C4-2B (cell line): ENCODE data around the gene IDH3G.
"Not testable (repeated sequence)": the region's sequence is repeated elsewhere in the genome, so short reads cannot be mapped to it uniquely, and the experiment has no call there.

Experiments
- H3K27ac ChIP-seq: fragments of 450-650 bp; 2 replicates; pipeline ENCODE4 v1.5.1; 2017
- ZFX ChIP-seq: fragments of 450-650 bp; IDR thresholded peaks from 2 replicates; pipeline ENCODE4 v1.6.1; 2017
- TF ChIP-seq, protein P1 (sequence below): fragments of 450-650 bp; conservative IDR thresholded peaks from 2 replicates; pipeline ENCODE4 v1.5.1; 2017; ENCODE audit warnings: mild to moderate bottlenecking

IDH3G gene

DNA sequence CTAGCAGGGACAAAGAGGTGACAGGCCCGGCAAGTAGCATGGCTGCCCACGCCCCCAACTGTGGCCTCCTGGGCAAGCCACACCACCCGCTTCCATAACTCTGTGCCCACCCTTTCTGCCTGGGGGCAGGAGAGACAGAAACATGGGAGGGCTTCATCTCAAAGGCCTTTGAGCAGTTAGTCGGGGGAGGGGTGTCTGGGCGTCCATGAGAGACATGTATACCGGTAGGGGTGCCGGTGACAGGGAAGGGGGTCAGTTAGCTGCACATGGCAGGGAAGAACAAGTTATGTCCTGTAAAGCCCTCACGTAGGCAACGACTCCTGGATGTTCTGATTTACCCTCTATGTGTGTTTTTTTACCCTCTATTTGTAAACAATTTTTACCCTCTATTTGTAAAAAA lies 26.9 kb upstream of the IDH3G start:
- H3K27ac ChIP-seq: no peak overlapping the region
- TF ChIP-seq, protein P1, sequence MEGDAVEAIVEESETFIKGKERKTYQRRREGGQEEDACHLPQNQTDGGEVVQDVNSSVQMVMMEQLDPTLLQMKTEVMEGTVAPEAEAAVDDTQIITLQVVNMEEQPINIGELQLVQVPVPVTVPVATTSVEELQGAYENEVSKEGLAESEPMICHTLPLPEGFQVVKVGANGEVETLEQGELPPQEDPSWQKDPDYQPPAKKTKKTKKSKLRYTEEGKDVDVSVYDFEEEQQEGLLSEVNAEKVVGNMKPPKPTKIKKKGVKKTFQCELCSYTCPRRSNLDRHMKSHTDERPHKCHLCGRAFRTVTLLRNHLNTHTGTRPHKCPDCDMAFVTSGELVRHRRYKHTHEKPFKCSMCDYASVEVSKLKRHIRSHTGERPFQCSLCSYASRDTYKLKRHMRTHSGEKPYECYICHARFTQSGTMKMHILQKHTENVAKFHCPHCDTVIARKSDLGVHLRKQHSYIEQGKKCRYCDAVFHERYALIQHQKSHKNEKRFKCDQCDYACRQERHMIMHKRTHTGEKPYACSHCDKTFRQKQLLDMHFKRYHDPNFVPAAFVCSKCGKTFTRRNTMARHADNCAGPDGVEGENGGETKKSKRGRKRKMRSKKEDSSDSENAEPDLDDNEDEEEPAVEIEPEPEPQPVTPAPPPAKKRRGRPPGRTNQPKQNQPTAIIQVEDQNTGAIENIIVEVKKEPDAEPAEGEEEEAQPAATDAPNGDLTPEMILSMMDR: no peak
- no peak for TF ChIP-seq ZFX

DNA sequence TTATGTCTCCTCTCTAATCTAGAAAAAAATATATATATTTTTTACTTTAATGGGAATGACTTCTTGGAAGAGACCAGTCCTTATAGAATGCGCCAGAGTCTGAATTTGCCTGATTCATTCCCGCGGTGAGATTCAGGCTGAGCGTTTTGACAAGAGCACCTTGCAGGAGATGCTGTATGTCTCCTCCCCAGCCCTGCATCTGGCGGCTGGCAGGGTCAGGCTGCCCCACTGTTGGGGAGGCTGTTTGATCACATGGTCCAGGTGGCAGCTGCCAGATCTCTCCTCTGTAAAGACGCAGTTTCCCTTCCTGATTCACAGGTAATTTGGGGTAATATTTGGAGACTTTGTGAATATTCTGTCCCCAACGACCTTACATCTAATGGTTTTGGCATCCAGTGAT lies 26.4 kb upstream of the IDH3G start:
- no peak overlapping the region for H3K27ac ChIP-seq
- TF ChIP-seq ZFX: no peak
- TF ChIP-seq, protein P1: no peak

DNA sequence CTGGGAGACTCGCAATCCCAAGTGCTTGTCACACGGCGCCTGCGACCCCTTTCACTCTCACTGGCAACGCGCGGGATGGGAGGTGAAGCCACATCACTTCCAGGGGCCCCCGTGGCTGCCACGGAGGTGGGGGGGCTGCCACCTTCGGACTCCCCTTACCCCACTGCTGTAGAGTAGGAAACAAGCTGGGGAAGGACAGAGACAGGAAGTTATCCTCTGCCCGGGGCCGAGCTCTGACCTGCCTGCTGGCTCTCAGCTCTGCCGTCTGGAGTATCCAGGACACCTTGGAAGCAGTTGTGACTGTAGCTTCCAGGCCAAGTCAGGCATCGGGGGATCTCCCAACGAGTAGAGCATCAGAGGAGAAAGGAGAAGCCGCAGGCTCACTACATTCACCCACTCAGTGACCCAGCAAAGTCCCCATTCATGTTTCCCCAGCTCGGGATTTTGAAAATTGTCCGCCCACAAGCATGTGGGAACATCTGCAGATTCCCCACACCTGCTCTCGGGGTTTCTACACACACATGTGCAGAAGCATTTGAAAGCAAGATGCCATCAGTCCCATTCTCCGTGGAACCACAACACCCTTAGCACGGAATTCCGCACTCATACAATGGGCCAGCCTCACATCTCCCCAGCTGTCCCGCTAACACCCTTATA lies 25.3 kb upstream of the IDH3G start:
- peak overlapping the region; percentile 52 for H3K27ac ChIP-seq
- TF ChIP-seq ZFX: no peak
- TF ChIP-seq, protein P1: no peak

DNA sequence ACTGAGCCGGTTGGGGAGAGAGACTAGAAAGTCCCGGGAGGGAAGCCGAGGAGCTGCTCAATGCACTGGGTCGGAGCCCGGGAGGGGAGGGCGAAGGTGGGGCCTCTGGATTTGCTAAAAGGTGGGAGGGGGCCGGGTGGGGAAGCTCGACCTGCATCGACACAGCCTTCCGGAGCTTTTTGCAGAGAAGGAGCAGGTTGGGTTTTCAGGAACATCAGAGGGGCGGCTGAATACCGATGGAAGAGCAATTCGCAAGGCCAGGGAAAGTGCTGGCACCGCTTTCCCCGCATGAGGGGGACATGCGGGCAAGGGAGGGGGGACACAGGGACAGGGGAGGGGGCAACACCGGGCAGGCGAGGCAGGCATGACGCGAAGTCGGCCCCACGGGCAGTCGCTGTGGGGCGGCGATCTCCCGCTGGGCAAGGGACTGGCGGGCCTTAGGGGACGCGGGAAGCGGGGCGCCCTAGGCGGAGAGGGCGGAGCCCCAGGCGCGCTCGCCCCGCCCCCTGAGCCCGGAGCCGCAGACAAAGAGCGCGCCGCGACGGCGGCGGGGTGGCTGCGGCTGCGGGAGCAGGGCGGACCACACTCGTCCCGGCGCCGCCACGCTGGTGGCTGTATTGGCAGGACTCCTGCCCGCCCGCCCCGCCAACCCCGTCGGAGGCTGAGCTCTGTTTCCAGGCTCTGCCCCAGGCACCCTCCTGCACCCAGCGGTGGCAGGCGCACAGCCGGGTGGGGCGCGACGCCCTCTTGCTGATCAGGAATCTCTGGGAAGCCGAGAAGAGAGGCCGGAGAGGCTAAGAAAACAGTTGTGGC lies 24.6 kb upstream of the IDH3G start:
- no peak for TF ChIP-seq ZFX
- TF ChIP-seq, protein P1: no peak
- peak overlapping the region; percentile 52 for H3K27ac ChIP-seq

DNA sequence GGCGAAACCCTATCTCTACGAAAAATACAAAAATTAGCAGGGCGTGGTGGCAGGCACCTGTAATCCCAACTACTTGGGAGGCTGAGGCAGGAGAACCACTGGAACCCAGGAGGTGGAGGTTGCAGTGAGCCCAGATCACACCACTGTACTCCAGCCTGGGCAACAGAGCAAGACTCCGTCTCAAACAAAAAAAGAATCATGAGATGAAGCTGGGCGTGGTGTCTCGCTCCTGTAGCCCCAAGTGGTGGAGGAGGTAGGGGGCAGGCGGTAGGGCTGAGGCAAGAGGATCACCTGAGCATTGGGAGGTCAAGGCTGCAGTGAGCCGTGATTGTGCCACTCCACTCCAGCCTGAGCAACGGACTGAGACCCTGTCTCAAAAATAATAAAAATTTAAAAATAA lies 23.9 kb upstream of the IDH3G start:
- H3K27ac ChIP-seq: not testable (repeated sequence)

DNA sequence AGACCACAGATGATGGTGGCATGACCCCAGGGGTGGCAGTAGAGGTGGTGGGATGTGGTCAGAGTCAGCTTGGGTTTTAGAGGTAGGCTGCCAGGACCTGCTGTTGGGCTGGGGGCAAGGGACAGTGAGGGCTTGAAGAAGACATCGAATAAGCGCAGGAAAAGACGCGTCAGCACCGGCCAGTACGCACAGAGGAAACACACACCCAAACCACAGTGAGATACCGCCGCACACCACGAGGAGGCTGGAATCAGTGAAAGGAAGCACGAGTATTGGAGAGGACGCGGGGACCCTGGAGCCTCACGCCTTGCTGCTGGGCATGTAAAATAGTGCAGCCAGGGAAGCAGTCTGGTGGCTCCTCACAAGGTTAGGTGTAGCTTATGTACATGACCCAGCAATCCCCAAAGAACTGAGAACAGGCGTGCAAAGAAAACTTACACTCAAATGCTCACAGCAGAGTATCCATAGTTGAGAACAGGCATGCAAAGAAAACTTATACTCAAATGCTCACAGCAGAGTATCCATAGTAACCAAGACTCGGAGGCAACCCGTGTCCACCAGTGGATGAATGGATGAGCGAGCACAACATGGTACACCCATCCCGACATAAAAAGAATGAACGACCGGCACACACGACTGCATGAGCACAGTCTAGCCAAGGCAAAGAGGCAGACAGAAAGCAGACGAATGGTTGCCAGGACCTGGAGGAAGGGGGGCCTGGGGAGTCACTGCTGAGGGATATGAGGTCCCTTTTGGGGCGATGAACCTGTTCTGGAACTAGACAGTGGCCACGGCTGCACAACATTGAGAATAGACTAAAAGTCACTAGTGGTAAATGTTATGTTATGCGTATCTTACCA lies 22.9 kb upstream of the IDH3G start:
- no peak overlapping the region for H3K27ac ChIP-seq
- no peak for TF ChIP-seq ZFX
- TF ChIP-seq, protein P1: no peak

DNA sequence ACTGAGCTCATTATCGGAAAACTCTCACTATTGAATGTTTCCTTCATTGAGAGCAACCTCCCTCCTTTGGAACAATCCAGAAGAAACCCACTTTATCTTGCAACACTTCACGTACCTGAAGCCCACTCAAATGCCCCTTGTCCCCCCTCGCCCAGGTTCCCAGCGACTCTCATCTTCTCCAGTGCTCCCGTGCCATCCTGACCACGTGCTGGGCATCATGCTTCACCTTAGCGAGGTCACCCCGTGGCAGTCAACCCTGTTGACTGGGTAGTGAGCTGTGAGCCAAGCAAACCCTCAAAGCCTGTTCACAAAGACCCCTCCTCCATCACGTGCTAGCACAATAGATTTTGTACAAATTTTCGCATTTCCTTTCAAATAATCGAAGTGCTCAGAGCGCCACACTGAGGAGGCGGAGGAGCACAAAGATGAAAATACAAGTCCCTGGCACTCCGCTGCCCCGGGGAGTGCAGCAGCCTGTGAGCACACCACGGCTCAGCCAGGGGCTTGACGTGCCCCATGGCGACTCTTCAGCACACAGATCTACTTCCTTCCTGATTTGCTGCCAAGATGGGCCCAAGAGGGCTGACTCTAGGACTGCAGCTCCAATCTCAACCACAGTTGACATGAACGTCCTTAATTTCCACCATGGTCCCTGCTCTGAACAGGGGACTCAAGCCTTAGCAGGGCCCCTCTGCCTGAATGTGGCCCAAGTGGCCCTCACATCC lies 20.6 kb upstream of the IDH3G start:
- H3K27ac ChIP-seq: no peak overlapping the region
- no peak for TF ChIP-seq ZFX
- TF ChIP-seq, protein P1: no peak
